GM19372 (cell line): ENCODE results near the gene ACSS2.

Experiments
- ATAC-seq: cut with Tn5 transposase; IDR thresholded peaks from one replicate; pipeline ENCODE4 v1.9.1; 2021; ENCODE audit warnings: mild to moderate bottlenecking, low read depth, moderate library complexity; ENCODE audit not compliant: unreplicated experiment

ACSS2 gene

DNA sequence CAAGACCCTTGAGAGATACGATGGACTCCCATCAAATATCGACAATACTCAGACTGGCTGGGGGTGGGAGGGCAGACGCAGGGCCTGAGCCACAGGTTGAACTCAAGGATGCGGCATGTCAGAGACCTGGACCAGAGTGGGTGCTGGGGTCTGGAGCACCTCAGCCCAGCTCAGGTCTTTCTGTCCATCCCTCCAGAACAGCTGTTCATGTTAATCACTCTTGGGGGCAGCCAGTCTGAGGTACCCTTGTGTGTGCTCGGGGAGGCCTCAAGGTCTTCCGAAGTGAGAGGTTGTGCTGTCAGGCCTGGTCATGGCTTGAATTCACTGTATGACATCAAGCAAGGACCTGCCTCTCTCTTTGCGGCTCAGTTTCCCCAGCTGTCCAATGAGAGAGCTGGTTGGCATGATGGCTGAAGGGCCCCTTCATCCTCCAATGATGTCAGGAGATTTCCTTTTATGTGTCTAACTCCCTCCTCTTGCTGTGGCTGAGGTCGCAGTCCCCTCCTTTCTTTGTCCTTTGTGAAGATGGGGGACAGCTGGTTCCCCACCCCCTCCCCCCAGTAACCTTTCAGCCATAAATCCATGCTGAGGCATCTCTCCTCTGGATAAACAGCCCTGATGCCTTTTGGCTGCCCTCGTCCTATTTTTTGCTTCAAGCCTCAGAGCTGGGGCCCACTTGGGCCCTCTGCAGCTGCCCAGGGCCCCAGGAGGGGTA is 94.6 kb downstream of the ACSS2 start:
- no peak for ATAC-seq

DNA sequence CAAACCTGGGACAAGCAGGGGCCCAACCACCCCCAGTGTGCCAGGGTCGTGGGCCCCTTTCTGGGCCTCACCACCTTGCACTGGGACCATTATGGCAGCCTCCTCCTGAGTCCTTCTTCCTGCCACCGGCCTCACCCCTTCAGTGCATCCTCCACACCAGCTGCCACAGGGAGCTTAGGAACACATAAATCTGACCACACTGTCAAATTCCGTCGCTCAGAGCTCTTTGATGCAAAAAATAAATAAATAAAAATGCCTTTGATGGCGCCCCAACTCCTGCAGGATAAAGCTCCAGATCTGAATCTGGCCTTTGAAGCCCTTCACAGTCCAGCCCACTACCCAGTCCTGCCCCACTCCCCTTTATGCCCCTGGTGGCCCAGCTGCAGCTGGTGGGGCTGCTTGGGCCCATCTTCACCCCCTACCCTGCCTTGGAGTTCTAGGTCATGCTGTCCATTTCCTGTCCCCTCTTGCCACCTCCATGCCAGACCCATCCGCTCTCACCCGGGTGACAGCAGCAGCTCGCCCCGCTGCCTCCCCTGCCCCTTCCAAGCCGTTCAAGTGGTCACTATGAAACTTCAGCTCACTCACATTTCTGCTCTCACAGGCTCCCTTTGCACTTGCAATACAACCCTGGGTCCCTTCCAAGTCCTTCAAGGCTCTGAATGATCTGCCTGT is 95.3 kb downstream of the ACSS2 start:
- no peak for ATAC-seq

DNA sequence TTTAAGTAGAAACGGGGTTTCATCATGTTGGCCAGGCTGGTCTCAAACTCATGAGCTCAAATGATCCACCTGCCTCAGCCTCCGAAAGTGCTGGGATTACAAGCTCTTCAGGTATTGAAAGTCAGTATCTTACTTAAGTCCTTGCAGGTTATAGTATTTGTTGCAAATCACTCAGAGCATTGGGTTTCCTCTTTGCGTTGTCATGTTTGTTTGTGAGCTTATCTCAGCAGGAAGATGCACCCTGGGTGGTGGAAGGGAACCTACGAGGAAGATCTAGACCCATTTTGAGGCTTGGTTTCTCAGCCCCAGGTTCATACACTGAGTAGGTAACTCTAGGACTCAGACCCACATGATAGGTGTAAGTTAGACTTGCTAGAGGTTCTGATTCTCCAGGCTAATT is 97.8 kb downstream of the ACSS2 start:
- no peak for ATAC-seq

DNA sequence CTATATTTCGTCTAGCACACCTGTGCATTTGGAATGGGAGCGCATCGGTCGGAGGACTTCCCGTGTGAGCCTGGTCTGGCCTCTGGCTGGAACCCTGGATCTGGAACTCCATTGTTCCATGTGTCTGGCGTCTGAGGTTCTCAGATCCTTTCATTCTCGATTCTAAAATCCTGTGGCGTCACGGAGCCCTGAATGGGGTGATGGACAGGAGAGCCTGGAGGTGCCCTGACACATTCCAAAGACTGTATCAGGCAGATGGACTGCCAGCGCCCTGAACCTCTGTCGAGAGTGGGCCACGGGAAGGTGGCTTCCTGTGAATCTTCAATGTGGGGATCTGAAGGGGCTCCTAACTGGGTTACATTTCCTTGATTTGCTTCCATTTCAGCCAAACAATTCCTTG is 99.9 kb downstream of the ACSS2 start:
- ATAC-seq = no peak
